Pancreas (tissue), 10 donors: ENCODE measurements around the gene PI4KA. TPM values are rescaled to one million over a fixed set of nuclear protein-coding genes. Genes with fewer than 3 reads are reported as not detected.

Experiments used
- ATAC-seq, 4 donors: fragments of 200-7000 bp; cut with Tn5 transposase; one replicate each; pipeline versions ENCODE4 v1.8.0 to v1.9.1; 2020; ENCODE audit warnings: mild to moderate bottlenecking in 4 of 4, moderate library complexity in 4 of 4
- DNase-seq, 6 donors: peaks; one replicate each; pipeline ENCODE4 v3.0.0-alpha.2; 2020
- FAIRE-seq: peaks from 2 replicates; lab custom pipeline; 2012; peaks lifted over from hg19 to GRCh38; lab: Jason Lieb, UNC
- H3K27ac ChIP-seq, 4 donors: fragments of 200-600 bp; sonication (generic); 1 replicate in 3 of 4; 2 replicates in 1 of 4; pipeline versions ENCODE4 v1.5.0 to v1.8.0; 2020
- H3K27me3 ChIP-seq, 4 donors: fragments of 200-600 bp; one replicate each; pipeline ENCODE4 v1.8.0; 2021
- H3K36me3 ChIP-seq, 3 donors: fragments of 200-600 bp; sonication (generic) in 1 of 3; one replicate each; pipeline versions ENCODE4 v1.5.0 to v1.8.0; 2020 to 2021
- H3K4me1 ChIP-seq, 3 donors: fragments of 200-600 bp; one replicate each; pipeline ENCODE4 v1.8.0; 2021
- H3K4me3 ChIP-seq, 4 donors: fragments of 200-600 bp; sonication (generic) in 2 of 4; one replicate each; pipeline versions ENCODE4 v1.5.0 to v1.8.0; 2020 to 2021
- H3K9me3 ChIP-seq, 4 donors: fragments of 200-600 bp; one replicate each; pipeline ENCODE4 v1.8.0; 2021
- WGBS, 2 donors: extraction: QIAGEN DNeasy Blood & Tissue Kit; methylation state at CpG; one replicate each; pipeline ENCODE4 v1.1.7; 2013; 5-methylcytosine and 5-hydroxymethylcytosine counted together
- intact Hi-C, 3 donors: fragments of 100-400 bp; cut with DNase I; formaldehyde crosslinking; loops; one replicate each; pipeline versions ENCODE4 v1.11.1 to v1.14.2; 2022
- polyA plus RNA-seq, 2 donors: library from polyadenylated mRNA; stranded (reverse); fragments of 200-250 nt; gene quantifications; one replicate each; pipeline ENCODE4 v1.2.3, GENCODE V29; 2013
- total RNA-seq, 6 donors: library from RNA; stranded (reverse); fragmentation: NEBNext Ultra II Directional in 4 of 6; extraction: Animal tissue kit (Norgen Biotek cat#: 25700) in 4 of 6; gene quantifications; one replicate each; pipeline versions ENCODE4 v1.2.1 to v1.2.4, GENCODE V29; 2021 to 2023
- TF ChIP-seq, protein P1 (sequence below), 4 donors: fragments of 200-600 bp; sonication (generic) in 3 of 4; IDR thresholded peaks; one replicate each; pipeline versions ENCODE4 v1.5.0 to v1.8.0; 2021; ENCODE audit warnings: antibody characterized with exemption in 4 of 4
- donor health status: healthy with polysubstance abuse.
- donor health status: DM: no; HTN: no; CAD: no; lungs with moderate emphysema.
- donor health status: DM: no; HTN: no; CAD: no.
- donor health status: control.
- donor health status: control.
- donor health status: Bipolar disorder and iron deficiency.
- donor health status: DM: yes; HTN: yes; CAD: no.
- donor health status: DM: no; HTN: no; CAD: no.
- donor health status: DM: no; HTN: no; CAD: no.
- donor health status: DM: yes; HTN: yes; CAD: no.

PI4KA gene
- total and polyA plus RNA-seq, 8 donors: 23.6 to 46.6 (median 32.0) TPM

DNA sequence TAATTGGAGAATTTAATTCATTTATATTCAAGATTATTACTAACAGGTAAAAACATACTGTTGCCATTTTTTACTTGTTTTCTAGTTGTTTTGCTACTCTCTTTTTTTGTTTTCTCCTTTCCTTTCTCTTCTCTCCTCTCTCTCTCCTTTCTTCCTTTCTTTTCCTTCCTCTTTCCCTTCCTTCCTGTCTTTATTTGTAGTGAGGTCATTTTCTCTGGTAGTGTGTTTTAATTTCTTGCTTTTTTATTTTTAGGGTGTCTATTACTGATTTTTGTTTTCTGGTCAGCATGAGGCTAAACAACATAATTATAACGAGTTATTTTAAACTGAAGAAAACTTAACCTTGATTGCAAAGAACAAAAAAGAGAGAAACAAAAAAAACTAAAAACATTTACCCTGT lies 197.1 kb downstream of the PI4KA start:
- Histone ChIP-seq H3K4me3 (no peak overlapping the region), H3K27me3 (peaks cover 0 to 7% (median 0%) of the 10 kb centered on the region in 4 donors), H3K9me3 (no peaks in the 10 kb centered on the region), H3K36me3 (no peaks in the 10 kb centered on the region), H3K4me1 (no peaks in the 10 kb centered on the region), H3K27ac (no peak overlapping the region)
- intact Hi-C loops: no loop called here
- FAIRE-seq (no peak), DNase-seq (no peak), ATAC-seq (no peak)
- WGBS, 2 donors: 84 to 94% methylated on average over 1 of the region's 1 CpG
- TF ChIP-seq, protein P1, sequence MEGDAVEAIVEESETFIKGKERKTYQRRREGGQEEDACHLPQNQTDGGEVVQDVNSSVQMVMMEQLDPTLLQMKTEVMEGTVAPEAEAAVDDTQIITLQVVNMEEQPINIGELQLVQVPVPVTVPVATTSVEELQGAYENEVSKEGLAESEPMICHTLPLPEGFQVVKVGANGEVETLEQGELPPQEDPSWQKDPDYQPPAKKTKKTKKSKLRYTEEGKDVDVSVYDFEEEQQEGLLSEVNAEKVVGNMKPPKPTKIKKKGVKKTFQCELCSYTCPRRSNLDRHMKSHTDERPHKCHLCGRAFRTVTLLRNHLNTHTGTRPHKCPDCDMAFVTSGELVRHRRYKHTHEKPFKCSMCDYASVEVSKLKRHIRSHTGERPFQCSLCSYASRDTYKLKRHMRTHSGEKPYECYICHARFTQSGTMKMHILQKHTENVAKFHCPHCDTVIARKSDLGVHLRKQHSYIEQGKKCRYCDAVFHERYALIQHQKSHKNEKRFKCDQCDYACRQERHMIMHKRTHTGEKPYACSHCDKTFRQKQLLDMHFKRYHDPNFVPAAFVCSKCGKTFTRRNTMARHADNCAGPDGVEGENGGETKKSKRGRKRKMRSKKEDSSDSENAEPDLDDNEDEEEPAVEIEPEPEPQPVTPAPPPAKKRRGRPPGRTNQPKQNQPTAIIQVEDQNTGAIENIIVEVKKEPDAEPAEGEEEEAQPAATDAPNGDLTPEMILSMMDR (IDR thresholded peaks at IDR 0.05): no peak

GRCh38 chr22:20660441-20661054 lies 198.1 kb downstream of the PI4KA start:
- Histone ChIP-seq H3K4me3 (no peak overlapping the region), H3K27me3 (peaks cover 0 to 7% (median 0%) of the 10 kb centered on the region in 4 donors), H3K36me3 (no peaks in the 10 kb centered on the region), H3K9me3 (no peaks in the 10 kb centered on the region), H3K27ac (no peak overlapping the region), H3K4me1 (no peaks in the 10 kb centered on the region)
- no peak for FAIRE-seq
- WGBS, 2 donors: 78 to 90% methylated on average over 6 of the region's 6 CpGs
- DNase-seq: no peak
- TF ChIP-seq, protein P1 (IDR thresholded peaks at IDR 0.05): no peak
- intact Hi-C loops: no loop called here
- ATAC-seq: no peak

- intact Hi-C loops: no loop called here
- H3K4me1 ChIP-seq: no peaks in the 10 kb centered on the region
Observed at GRCh38 chr22:20659920-20660319, 198.7 kb downstream of the PI4KA start.

GRCh38 chr22:20659258-20659657 lies 199.4 kb downstream of the PI4KA start:
- intact Hi-C loops: no loop called here
- Histone ChIP-seq H3K9me3 (no peaks in the 10 kb centered on the region), H3K27ac (no peak overlapping the region), H3K4me3 (no peak overlapping the region), H3K36me3 (no peaks in the 10 kb centered on the region), H3K27me3 (peaks cover 0 to 7% (median 0%) of the 10 kb centered on the region in 4 donors), H3K4me1 (no peaks in the 10 kb centered on the region)
- ATAC-seq: no peak
- 45 to 50% methylated on average over 1 of the region's 1 CpG for WGBS, 2 donors
- TF ChIP-seq, protein P1 (IDR thresholded peaks at IDR 0.05): no peak
- no peak for FAIRE-seq
- no peak for DNase-seq

More at GRCh38 chr22:20659920-20660319, 198.7 kb downstream of the PI4KA start:
- WGBS, 2 donors: 74 to 79% methylated on average over 2 of the region's 2 CpGs
- TF ChIP-seq, protein P1 (IDR thresholded peaks at IDR 0.05): no peak
- FAIRE-seq (no peak), ATAC-seq (no peak), DNase-seq (no peak)
- H3K36me3 ChIP-seq: no peaks in the 10 kb centered on the region
- H3K9me3 ChIP-seq: no peaks in the 10 kb centered on the region
- peaks cover 0 to 7% (median 0%) of the 10 kb centered on the region in 4 donors for H3K27me3 ChIP-seq
- no peak overlapping the region for H3K27ac ChIP-seq
- no peak overlapping the region for H3K4me3 ChIP-seq
